DMS153 treated with DMSO at 0.1 percent for 48 hours (cell line): ENCODE data around the gene C3orf18.
"Not testable (repeated sequence)": the region's sequence is repeated elsewhere in the genome, so short reads cannot be mapped to it uniquely, and the experiment has no call there.

Source experiments
- DNase-seq: peaks from one replicate; lab custom pipeline; 2025; ENCODE audit not compliant: unreplicated experiment; lab: John Stamatoyannopoulos, UW

Gene C3orf18

DNA sequence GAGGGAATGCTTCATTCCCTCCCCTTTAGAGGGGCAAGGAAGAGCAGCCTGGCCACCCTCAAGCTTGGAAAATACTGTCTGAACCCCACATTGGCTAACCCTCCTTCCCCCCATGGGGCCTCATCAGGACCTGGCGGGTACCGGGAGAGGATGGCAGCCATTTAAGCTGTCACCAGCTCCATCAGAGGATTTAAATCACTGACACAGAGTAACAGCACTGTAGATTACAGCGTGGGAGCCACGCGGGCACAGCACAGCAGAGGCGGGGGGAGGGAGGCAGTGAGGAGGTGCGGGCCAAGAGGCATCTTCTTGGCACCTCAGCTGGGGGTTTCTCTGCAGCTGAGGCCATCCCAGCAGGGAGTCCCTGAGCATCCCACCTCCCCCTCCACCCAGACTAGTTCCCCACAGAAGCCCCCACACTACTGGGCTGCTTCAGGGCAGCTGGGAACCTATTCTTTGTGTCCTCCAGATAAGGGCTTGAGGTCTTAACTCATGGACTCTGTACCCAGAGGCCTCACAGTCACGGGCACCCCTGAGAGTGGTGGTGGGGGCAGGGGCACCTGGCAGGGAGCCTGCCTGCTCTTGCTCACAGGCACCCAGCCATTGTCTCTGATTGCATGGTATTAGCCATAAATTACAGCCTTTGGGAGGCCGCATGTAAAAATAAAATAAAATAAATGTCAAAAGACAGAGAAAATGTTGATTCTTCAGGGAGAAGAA is 42.2 kb downstream of the C3orf18 start:
- no peak for DNase-seq

DNA sequence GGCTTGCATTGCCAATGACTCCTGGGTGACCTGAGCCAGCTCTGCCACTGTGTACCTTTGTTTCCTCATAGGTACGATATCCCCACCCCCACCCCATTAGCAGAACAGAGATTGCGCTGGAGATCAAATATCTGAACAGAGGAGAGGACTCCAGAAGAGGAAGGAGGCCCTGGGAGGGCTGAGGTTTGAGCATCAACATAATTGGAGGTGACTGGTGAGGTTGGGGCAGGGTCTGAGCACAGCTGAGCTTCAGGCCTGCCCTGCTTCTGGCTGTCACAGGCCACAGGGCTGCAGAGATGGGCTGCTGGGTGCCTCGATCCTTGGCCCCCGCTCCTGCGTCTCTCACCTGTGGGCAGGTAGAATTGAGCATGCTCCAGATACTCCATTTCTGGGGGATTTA is 42.8 kb downstream of the C3orf18 start:
- DNase-seq, result no peak

GRCh38 chr3:50523279-50523811 is 44.2 kb downstream of the C3orf18 start:
- no peak for DNase-seq

DNA sequence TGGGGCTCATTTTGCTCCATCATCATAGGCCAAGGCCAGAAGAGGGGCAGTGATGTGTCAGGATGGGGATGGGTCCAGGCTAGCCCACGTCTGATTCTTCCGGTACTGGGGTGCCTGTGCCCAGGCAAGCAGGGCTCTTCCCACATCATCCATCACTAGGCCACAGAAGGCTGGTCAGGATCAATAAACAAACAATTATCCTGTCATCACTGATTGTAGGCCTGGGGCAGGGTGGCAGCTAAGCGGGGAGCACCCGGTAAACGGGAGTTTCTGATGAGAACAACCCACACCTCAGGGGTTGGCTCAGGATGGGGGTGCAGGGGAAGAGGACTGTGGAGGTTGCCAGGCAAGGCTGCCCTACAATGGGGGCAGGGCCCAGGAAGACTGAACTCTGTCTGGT is 46.0 kb downstream of the C3orf18 start:
- no peak for DNase-seq

GRCh38 chr3:50520849-50521248 is 46.7 kb downstream of the C3orf18 start:
- no peak for DNase-seq

- DNase-seq, result peak; percentile 4
Measured at GRCh38 chr3:50519471-50520089, 48.0 kb downstream of the C3orf18 start.

GRCh38 chr3:50518436-50518835 is 49.1 kb downstream of the C3orf18 start:
- DNase-seq, result no peak

GRCh38 chr3:50517721-50518206 is 49.8 kb downstream of the C3orf18 start:
- DNase-seq, result no peak

GRCh38 chr3:50516440-50516871 is 51.1 kb downstream of the C3orf18 start:
- DNase-seq, result no peak

GRCh38 chr3:50515565-50516439 is 51.7 kb downstream of the C3orf18 start:
- DNase-seq, result peak; percentile 1

DNA sequence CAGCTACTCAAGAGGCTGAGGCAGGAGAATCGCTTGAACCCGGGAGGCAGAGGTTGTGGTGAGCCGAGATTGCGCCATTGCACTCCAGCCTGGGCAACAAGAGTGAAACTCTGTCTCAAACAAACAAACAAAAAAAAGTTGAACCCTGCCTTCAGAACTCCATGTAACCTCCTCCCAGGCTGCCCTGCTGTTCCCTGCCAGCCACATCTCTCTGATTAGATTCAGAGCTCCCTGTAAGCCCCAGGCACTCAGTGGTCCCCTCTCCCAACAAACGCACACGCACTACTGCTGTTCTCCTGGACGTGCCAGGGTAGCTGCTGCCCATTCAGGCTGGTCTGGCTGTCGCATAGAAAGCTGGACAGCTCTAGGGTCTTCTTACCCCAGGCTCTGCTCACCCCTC is 54.6 kb downstream of the C3orf18 start:
- DNase-seq, result not testable (repeated sequence)

- no peak for DNase-seq
Measured at GRCh38 chr3:50512131-50512530, 55.4 kb downstream of the C3orf18 start.

- DNase-seq, result no peak
Measured at GRCh38 chr3:50510325-50510724, 57.2 kb downstream of the C3orf18 start.

GRCh38 chr3:50509715-50510114 is 57.8 kb downstream of the C3orf18 start:
- DNase-seq, result no peak

GRCh38 chr3:50508821-50509220 is 58.7 kb downstream of the C3orf18 start:
- DNase-seq, result no peak
